NCI-H187 treated with DMSO at 0.1 percent for 48 hours (cell line): ENCODE measurements around the gene ADAM10.
"Not testable (repeated sequence)": the region's sequence is repeated elsewhere in the genome, so short reads cannot be mapped to it uniquely, and the experiment has no call there.

ENCODE experiments used
- DNase-seq: peaks from one replicate; lab custom pipeline; 2025; lab: John Stamatoyannopoulos, UW

The ADAM10 gene

GRCh38 chr15:58671186-58671585 lies 78.3 kb downstream of the ADAM10 start:
- DNase-seq = no peak

- no peak for DNase-seq
Measured at GRCh38 chr15:58669108-58669507, 80.4 kb downstream of the ADAM10 start.

- no peak for DNase-seq
Measured at GRCh38 chr15:58666957-58667356, 82.5 kb downstream of the ADAM10 start.

GRCh38 chr15:58665672-58666071 lies 83.8 kb downstream of the ADAM10 start:
- no peak for DNase-seq

DNA sequence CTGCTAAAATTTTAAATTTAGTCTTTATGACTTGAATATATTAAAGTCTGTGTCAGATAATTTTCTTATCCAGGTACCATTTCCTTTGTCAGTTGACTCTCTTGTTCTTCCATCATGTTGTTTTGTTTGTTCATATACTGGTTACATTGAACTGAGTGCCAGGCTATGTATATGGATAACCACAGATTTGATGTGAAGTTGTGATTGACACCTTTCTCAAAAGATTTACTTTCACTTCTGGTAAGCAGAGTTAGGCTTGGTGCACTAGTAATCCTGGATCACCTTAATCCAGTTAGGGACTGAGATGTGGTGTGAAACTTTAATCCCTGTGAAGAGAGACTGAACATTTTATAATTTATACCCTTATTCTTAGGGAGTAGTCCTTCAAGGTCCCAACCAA lies 99.4 kb downstream of the ADAM10 start:
- DNase-seq = no peak

DNA sequence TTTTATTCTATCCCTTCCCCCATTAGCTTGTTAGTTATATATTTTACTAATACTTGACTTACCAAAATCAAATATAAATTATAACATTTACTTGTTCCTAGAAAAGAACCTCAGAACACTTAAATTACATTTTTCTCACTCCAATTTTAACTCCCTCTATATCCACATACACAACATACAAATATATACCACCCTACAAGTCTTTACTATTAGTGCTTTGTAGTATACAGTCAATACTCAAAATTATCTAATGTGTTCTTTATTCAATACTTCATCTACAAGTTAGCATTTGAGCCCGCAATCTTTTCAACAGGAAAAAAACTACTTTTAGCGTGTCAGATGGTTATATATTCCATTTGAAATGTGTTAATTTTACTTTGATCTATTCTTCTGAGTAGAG lies 100.3 kb downstream of the ADAM10 start:
- DNase-seq = no peak

DNA sequence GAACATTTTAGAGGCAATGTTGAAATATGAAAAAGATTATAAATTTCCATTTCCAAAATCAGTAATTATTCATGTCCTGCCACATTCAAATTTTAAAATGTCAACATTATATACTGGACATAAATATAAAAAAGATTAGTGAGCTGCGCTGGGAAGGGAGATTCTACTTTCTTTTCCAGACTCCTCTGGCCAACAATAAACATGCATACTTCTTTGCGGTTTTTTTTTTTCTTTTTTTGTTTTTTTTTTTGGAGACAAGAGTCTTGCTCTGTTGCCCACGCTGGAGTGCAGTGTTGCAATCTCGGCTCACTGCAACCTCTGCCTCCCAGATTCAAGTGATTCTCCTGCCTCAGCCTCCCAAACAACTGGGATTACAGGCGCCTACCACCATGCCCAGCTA lies 105.5 kb downstream of the ADAM10 start:
- DNase-seq = no peak

DNA sequence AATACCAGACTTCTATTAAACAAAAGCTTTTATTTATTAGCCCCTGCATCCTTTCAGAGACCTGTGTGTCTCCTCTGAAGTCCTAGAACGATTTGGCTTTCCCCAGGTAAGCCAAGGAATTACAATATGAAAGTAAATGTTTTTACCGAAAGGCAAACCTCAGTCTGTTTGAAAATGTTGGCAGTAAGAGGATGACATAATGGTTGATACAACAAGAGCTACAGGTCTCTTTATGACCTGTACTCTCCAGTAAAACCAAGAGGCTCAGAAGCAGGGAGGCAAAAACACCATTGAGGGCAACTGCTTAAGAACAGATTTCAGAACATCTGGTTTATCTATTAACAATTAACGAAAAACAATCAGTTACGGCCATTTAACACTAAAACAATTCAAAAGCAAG lies 107.8 kb downstream of the ADAM10 start:
- no peak for DNase-seq

GRCh38 chr15:58639992-58640391 lies 109.5 kb downstream of the ADAM10 start:
- no peak for DNase-seq

- DNase-seq = no peak
Measured at GRCh38 chr15:58639002-58639756, 110.3 kb downstream of the ADAM10 start.

DNA sequence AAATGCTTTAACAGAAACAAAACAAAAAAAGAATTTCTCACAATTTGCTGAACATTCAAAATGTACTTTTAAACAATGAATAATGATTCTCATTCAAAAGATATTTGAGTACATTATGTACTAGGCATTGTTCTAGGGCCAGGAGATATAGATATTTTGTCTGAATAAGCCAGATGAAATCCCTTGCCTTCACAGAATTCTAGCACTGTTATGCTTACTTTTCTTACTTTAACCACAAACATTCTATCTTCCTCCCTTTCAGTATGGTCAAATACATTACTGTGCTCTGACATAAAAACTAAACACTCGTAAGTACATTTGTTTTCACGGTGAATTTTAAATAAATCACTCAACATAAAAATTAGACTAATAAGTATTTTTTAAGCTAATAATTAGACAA lies 116.7 kb downstream of the ADAM10 start:
- no peak for DNase-seq

DNA sequence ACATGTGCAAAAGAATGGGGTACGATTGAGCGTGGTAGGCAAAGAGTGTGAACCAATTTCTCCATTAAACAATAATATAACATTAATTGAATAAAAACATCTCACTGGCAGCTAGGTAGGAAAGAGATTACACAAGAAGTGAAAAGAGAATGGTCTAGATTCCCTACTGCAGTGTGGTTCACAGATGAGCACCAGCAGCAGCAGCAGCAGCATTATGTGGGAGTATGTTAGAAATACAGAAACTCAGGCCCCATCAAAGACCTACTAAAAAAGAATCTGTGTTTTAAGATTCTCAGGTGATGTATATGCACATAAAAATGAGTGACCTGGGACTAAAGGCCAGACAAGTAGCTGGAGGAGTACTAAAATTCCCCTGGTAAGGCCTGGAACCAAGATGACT lies 118.2 kb downstream of the ADAM10 start:
- DNase-seq = no peak

GRCh38 chr15:58629625-58630024 lies 119.9 kb downstream of the ADAM10 start:
- DNase-seq = no peak

DNA sequence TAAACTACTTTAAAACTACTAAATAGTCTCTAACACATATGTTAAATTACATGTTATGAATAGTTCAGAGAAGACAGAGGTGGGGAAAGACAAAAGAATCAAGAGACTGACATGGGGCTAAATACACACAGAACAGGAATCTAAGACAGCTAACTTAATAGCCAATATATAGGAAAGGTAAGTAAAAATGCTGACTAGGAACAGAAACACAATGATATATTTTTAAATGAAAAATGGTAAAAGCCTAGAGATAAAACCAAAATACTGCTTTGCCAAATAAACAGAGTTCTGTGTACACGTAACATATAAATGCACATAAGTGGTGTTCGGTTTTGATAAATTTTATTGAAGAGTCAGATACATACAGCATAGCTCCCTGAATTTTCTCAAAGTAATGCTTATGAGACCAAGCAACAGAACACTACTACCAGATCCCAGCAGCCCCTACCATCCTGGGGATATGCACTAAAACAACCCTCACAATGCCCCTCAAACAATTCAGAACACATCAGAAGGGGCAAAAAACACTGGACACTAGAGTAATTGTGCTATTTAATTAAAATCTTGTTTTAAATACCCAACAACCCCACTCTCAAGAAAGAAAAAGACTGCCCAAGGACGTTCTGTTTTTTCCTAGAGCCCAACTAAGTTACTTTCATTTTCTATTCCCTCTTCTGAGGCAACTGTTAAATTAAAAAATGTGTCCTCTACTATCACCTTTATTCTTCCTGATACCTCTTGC lies 121.1 kb downstream of the ADAM10 start:
- no peak for DNase-seq

GRCh38 chr15:58627701-58628100 lies 121.8 kb downstream of the ADAM10 start:
- DNase-seq = no peak

- DNase-seq = no peak
Measured at GRCh38 chr15:58627046-58627445, 122.5 kb downstream of the ADAM10 start.

DNA sequence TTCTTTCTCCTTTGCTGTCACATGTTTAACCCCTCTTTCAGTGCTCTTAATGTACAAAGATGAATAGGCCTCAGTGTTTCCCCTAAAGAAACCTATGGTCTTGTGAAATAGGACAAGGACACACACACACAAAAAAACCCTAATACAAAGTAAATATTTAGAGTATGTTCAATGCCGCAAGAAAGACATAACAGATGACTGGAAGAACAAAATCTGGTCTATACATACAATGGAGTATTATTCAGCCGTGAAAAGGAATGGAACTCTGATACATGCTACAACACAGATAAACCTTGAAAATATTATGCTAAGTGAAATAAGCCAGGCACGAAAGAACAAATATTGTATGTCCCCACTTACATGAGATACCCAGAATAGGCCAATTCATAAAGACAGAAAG lies 123.1 kb downstream of the ADAM10 start:
- no peak for DNase-seq

GRCh38 chr15:58622877-58623276 lies 126.6 kb downstream of the ADAM10 start:
- no peak for DNase-seq

GRCh38 chr15:58620268-58620667 lies 129.2 kb downstream of the ADAM10 start:
- not testable (repeated sequence) for DNase-seq

DNA sequence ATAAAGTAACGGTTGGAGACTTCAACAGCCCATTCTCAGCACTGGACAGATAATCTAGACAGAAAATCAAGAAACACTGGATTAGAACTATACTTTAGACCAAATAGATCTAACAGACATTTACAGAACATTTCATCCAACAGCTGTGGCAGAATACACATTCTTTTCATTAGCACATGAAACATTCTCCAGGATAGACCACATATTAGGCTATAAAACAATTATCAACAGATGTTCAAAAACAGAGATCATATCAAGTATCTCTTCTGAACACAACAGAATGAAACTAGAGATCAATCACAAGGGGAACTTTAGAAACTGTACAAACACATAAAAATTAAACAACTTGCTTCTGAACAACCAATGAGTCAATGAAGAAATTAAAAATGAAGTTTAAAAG lies 133.3 kb downstream of the ADAM10 start:
- DNase-seq = no peak

DNA sequence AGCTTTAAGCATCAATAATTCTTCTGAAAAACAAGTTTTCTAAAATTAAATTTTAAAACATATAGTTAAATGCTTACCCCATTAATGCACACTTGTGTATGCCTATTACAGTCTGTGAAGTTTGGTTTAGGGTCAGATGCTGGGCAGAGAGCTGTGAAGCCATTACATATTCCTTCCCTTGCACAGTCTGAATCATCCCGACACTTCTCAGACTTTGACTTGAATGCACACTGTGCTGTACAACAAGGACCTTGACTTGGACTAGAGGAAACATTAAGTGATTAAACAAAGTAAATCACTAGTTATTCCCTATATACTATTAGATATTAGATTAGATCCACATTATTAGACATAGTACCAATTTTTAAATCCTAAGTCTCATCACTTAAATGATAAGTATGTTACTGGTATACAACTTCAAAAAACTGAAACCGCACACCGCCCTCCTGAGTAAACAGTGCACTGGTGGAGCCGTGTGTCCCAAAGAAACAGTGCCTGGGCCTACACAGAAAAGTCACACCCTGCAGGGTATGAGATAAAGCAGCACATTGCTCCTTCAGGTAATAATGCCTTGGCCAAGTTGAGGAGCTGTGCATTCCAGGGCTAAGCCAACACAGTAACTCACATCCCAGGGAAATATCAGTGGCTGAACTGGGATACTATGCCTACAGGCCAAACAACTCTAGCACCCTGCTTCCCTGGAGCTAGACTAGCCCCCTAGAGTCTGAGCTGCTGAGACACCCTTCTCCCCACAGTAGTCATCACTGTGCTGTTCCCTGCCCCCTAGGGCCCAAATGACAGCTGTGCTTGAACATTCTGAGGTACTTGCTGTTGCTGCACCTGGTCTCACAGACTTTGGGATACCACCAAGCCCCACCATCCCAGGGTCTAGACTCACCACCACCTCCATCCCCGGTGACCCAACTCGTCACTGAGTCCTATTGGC lies 137.5 kb downstream of the ADAM10 start:
- DNase-seq = no peak

DNA sequence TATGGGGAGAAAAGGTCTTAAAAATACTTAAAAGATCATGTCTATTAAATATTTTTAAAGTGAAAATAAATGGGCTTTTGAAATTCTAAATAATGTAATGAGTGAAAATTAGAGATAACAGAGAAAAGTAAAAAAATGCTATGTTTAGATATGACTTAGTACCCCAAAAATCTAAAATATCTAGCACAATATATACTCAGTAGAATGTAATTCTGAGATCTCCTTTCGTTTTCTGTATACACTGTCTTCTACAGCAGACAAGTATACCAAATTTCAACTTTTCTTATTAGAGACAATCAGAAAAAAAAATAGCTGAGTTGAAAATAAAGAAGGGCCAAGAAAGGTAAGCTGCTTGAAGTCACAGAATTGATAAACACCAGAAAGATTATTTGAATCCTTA lies 140.8 kb downstream of the ADAM10 start:
- no peak for DNase-seq
